ENCODE data around the gene IFIT1B. TPM values are rescaled to one million over a fixed set of nuclear protein-coding genes. Genes with fewer than 3 reads are reported as not detected.

Gene IFIT1B
- total and polyA plus RNA-seq, 9 of the 15 experiments (the other 6 are each of a cell fraction or from before 2014, with no cell fraction given): not detected

DNA sequence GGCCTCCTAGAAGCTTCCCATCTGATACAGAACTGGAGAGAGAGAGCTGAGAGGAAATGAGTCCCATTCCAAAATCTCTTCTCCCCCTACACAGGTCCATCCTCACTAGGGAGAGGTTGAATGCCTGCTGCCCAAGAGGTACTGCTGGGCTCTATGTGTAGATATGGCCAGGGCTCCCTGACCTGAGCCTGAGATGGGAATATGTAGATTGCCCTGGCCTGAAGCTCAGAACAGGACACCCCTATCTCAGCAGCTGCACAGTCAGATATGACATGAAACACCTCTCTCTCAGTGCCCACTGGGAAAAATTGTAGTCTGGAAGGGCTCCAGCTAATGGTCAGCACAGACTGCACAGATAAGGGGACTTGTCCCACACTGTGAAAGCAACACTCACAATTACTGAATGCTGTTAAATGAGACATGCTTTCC is 3.1 kb upstream of the IFIT1B start (continued):
- TF ChIP-seq, protein P1, sequence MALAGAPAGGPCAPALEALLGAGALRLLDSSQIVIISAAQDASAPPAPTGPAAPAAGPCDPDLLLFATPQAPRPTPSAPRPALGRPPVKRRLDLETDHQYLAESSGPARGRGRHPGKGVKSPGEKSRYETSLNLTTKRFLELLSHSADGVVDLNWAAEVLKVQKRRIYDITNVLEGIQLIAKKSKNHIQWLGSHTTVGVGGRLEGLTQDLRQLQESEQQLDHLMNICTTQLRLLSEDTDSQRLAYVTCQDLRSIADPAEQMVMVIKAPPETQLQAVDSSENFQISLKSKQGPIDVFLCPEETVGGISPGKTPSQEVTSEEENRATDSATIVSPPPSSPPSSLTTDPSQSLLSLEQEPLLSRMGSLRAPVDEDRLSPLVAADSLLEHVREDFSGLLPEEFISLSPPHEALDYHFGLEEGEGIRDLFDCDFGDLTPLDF (CRISPR knock-in tag; IDR thresholded peaks at IDR 0.05): no peak
- TF ChIP-seq MIER1 (IDR thresholded peaks at IDR 0.05; ENCODE audit: low read depth) (no peak), RFX1 (IDR thresholded peaks at IDR 0.05) (no peak)

DNA sequence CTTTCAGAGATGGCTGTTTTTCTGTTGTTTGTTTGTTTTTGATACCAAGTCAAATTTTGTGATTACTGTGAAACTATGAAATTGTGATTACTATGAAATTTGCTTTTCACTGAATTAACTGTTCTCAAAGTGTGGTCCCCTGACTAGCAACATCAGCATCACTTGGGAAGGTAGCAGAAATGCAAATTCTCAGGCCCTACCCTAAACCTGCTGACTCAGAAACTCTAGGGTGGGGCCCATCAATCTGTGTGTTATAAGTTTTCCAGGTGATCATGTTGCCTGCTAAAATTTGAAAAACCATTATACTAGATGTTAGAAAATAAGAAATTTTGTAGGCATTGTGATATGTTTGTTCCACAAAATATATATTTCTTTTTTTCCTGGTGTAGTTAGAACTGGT is 1.2 kb downstream of the IFIT1B start:
- FAIRE-seq: no peak
- CTCF ChIA-PET (ENCODE audit: low intra/inter-chr PET ratio): no interaction called here
- BruUV-seq (replicated peaks): no TSS peak
- TF ChIP-seq, protein P2, sequence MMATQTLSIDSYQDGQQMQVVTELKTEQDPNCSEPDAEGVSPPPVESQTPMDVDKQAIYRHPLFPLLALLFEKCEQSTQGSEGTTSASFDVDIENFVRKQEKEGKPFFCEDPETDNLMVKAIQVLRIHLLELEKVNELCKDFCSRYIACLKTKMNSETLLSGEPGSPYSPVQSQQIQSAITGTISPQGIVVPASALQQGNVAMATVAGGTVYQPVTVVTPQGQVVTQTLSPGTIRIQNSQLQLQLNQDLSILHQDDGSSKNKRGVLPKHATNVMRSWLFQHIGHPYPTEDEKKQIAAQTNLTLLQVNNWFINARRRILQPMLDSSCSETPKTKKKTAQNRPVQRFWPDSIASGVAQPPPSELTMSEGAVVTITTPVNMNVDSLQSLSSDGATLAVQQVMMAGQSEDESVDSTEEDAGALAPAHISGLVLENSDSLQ (IDR thresholded peaks at IDR 0.05): no peak
- TF ChIP-seq TEAD4 (IDR thresholded peaks at IDR 0.05; ENCODE audit: low read length) (no peak), TEAD4 (CRISPR knock-in tag; IDR thresholded peaks at IDR 0.05; ENCODE audit: borderline replicate concordance) (no peak), KLF10 (CRISPR knock-in tag; IDR thresholded peaks at IDR 0.05) (no peak), MCM2 (IDR thresholded peaks at IDR 0.05; ENCODE audit: low read depth) (no peak), RCOR1 (IDR thresholded peaks at IDR 0.05; ENCODE audit: borderline replicate concordance in 1 of 2, low read depth in 2 of 2, low read length in 2 of 2) (no peak), C11orf30 (IDR thresholded peaks at IDR 0.05; ENCODE audit: low read depth) (no peak), ZNF274 (IDR thresholded peaks at IDR 0.05; ENCODE audit: borderline replicate concordance, low read depth, low read length) (no peak)
- TF ChIP-seq, protein P3, sequence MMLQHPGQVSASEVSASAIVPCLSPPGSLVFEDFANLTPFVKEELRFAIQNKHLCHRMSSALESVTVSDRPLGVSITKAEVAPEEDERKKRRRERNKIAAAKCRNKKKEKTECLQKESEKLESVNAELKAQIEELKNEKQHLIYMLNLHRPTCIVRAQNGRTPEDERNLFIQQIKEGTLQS (IDR thresholded peaks at IDR 0.05): no peak
- TF ChIP-seq, protein P3 (CRISPR knock-in tag; conservative IDR thresholded peaks at IDR 0.05): no peak
- TF ChIP-seq, protein P1 (CRISPR knock-in tag; IDR thresholded peaks at IDR 0.05): no peak
- TF ChIP-seq, protein P4, sequence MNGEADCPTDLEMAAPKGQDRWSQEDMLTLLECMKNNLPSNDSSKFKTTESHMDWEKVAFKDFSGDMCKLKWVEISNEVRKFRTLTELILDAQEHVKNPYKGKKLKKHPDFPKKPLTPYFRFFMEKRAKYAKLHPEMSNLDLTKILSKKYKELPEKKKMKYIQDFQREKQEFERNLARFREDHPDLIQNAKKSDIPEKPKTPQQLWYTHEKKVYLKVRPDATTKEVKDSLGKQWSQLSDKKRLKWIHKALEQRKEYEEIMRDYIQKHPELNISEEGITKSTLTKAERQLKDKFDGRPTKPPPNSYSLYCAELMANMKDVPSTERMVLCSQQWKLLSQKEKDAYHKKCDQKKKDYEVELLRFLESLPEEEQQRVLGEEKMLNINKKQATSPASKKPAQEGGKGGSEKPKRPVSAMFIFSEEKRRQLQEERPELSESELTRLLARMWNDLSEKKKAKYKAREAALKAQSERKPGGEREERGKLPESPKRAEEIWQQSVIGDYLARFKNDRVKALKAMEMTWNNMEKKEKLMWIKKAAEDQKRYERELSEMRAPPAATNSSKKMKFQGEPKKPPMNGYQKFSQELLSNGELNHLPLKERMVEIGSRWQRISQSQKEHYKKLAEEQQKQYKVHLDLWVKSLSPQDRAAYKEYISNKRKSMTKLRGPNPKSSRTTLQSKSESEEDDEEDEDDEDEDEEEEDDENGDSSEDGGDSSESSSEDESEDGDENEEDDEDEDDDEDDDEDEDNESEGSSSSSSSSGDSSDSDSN (IDR thresholded peaks at IDR 0.05; ENCODE audit: borderline replicate concordance in 1 of 2, low read depth in 2 of 2, low read length in 2 of 2): no peak

More for the DNA sequence above, 1.2 kb downstream of the IFIT1B start:
- Histone ChIP-seq H3K36me3 (ENCODE audit: control insufficient read depth, insufficient read depth, low read length) (no peaks in the 10 kb centered on the region), H3K79me2 (ENCODE audit: control insufficient read depth, insufficient read depth, low read length) (no peaks in the 10 kb centered on the region), H3K4me2 (ENCODE audit: insufficient read depth, low read length) (no peak overlapping the region), H4K20me1 (replicated peaks; ENCODE audit: control insufficient read depth, insufficient read depth, low read length) (no peaks in the 10 kb centered on the region), H2AFZ (ENCODE audit: low read depth, low read length) (no peak overlapping the region), H3K27me3 (ENCODE audit: control insufficient read depth in 2 of 2, insufficient read depth in 2 of 2, low read length in 2 of 2) (no peaks in the 10 kb centered on the region), H3K4me1 (replicated peaks in 1 of 2; ENCODE audit: control insufficient read depth in 2 of 2, insufficient read depth in 2 of 2, low read length in 2 of 2) (peaks cover 0 to 11% of the 10 kb centered on the region in 2 experiments; a peak in 3 of 5 replicates), H3K9me3 (replicated peaks; ENCODE audit: control insufficient read depth, insufficient read depth, low read depth, low read length) (no peaks in the 10 kb centered on the region), H3K9me1 (ENCODE audit: control insufficient read depth, insufficient read depth, low read length) (no peaks in the 10 kb centered on the region), H3K4me3 (no peak overlapping the region), H3K9ac (ENCODE audit: insufficient read depth in 1 of 2, low read depth in 2 of 2, low read length in 2 of 2) (no peak overlapping the region), H3K27ac (ENCODE audit: extremely low read depth, low read depth, low read length) (no peak overlapping the region)
- ATAC-seq (no peak), DNase-seq (ENCODE audit: extremely low read depth in 1 of 4, low spot score in 3 of 4) (no peak)
- intact Hi-C loops (cut with micrococcal nuclease): no loop called here
- POLR2A ChIA-PET: no interaction called here
- in situ Hi-C loops (cut with MboI): no loop called here

Data from K562 (cell line).